K562 (cell line): Measurements from ENCODE around the gene SLCO2B1. TPM values are rescaled to one million over a fixed set of nuclear protein-coding genes. Genes with fewer than 3 reads are reported as not detected.

Experiments used
- CHD1 ChIP-seq: fragments of 200-600 bp; sonication (generic); IDR thresholded peaks from one replicate; pipeline ENCODE4 v1.6.1; 2012; ENCODE audit warnings: mild to moderate bottlenecking, moderate library complexity, low read length, inconsistent platforms
- ELK3 ChIP-seq: fragments of 450-650 bp; formaldehyde crosslinking; IDR thresholded peaks from 2 replicates; pipeline ENCODE4 v1.4.0; 2020; ENCODE audit warnings: mild to moderate bottlenecking
- FOXK1 ChIP-seq: sonication (generic); formaldehyde crosslinking; IDR thresholded peaks from 2 replicates; pipeline ENCODE4 v1.8.0; 2022; ENCODE audit warnings: missing genetic modification reagents, mild to moderate bottlenecking, borderline replicate concordance
- HDGF ChIP-seq: fragments of 450-650 bp; IDR thresholded peaks from 2 replicates; pipeline ENCODE4 v1.6.1; 2016
- HNRNPL ChIP-seq: fragments of 200-400 bp; formaldehyde crosslinking; IDR thresholded peaks from 2 replicates; pipeline ENCODE4 v1.6.1; 2017; ENCODE audit warnings: low read depth, mild to moderate bottlenecking, low read length
- JUND ChIP-seq, 2 experiments: IDR thresholded peaks; 2 replicates in 1 of 2; 3 replicates in 1 of 2; pipeline ENCODE4 v1.6.1; 2011; ENCODE audit warnings: borderline replicate concordance in 2 of 2, low read depth in 2 of 2, low read length in 2 of 2, improper control_type of control experiment in 1 of 2, missing biosample characterization in 1 of 2, missing genetic modification characterization in 1 of 2, missing genetic modification reagents in 1 of 2
- KDM2B ChIP-seq: fragments of 250-450 bp; sonication (Bioruptor Pico); IDR thresholded peaks from 2 replicates; pipeline ENCODE4 v1.8.0; 2021; ENCODE audit warnings: mild to moderate bottlenecking, moderate library complexity
- MCM7 ChIP-seq, 2 experiments: fragments of 450-650 bp; IDR thresholded peaks; 2 replicates each; pipeline ENCODE4 v1.6.1; 2016 to 2018
- MEF2D ChIP-seq: conservative IDR thresholded peaks from 2 replicates; pipeline ENCODE4 v1.6.1; 2016; ENCODE audit warnings: low read depth, missing genetic modification characterization, missing compliant biosample characterization
- MYBL2 ChIP-seq, 2 experiments: fragments of 450-650 bp in 1 of 2; sonication (generic) in 1 of 2; formaldehyde crosslinking in 1 of 2; IDR thresholded peaks; 2 replicates each; pipeline versions ENCODE4 v1.6.1 to v1.8.1; 2017 to 2022; ENCODE audit warnings: borderline replicate concordance in 1 of 2, inconsistent platforms in 1 of 2, low read depth in 1 of 2, mild to moderate bottlenecking in 1 of 2, missing genetic modification reagents in 1 of 2, moderate library complexity in 1 of 2
- NR3C1 ChIP-seq: sonication (generic); formaldehyde crosslinking; IDR thresholded peaks from 2 replicates; pipeline ENCODE4 v1.8.1; 2022; ENCODE audit warnings: missing genetic modification reagents
- PCBP2 ChIP-seq: fragments of 200-400 bp; formaldehyde crosslinking; IDR thresholded peaks from 2 replicates; pipeline ENCODE4 v1.6.1; 2018; ENCODE audit warnings: low read length, low read depth, mild to moderate bottlenecking, moderate library complexity; ENCODE audit not compliant: poor library complexity, severe bottlenecking
- RNF2 ChIP-seq: sonication (generic); IDR thresholded peaks from 2 replicates; pipeline ENCODE4 v1.6.1; 2016
- SMARCC2 ChIP-seq: fragments of 450-650 bp; IDR thresholded peaks from 2 replicates; pipeline ENCODE4 v1.6.1; 2017; ENCODE audit warnings: antibody characterized with exemption, moderate library complexity, mild to moderate bottlenecking, low read depth
- ZNF347 ChIP-seq: fragments of 450-650 bp; formaldehyde crosslinking; IDR thresholded peaks from 2 replicates; pipeline ENCODE4 v1.4.0; 2020; ENCODE audit warnings: low read depth, mild to moderate bottlenecking, moderate library complexity
- ZNF507 ChIP-seq: conservative IDR thresholded peaks from 2 replicates; pipeline ENCODE4 v1.6.1; 2017; ENCODE audit warnings: missing genetic modification characterization, missing compliant biosample characterization
- ZNF778 ChIP-seq: fragments of 450-650 bp; formaldehyde crosslinking; IDR thresholded peaks from 2 replicates; pipeline ENCODE4 v1.4.0; 2020; ENCODE audit warnings: mild to moderate bottlenecking, moderate library complexity
- ZSCAN32 ChIP-seq: fragments of 450-650 bp; formaldehyde crosslinking; IDR thresholded peaks from 2 replicates; pipeline ENCODE4 v1.4.0; 2020; ENCODE audit warnings: mild to moderate bottlenecking, moderate library complexity
- polyA plus RNA-seq, 8 experiments: library from polyadenylated mRNA; depleted of rRNA in 4 of 8; stranded (reverse) in 5 of 8; unstranded in 3 of 8; fragments of >200 nt; fragmentation: Nextera tagmentation in 2 of 8; fragmentation: Illumina TruSeq in 1 of 8; extraction: Ambion mirVana in 2 of 8; extraction: Trizol in 1 of 8; gene quantifications; 2 replicates each; pipeline versions ENCODE4 v1.2.1 to v1.2.3, GENCODE V29; 2011 to 2014; ENCODE audit warnings: inconsistent platforms in 1 of 8, missing spikeins in 1 of 8
- total RNA-seq, 7 experiments: library from RNA; depleted of rRNA in 6 of 7; stranded (reverse); fragments of >200 nt in 6 of 7; fragmentation: Illumina TruSeq in 2 of 7; extraction: Trizol in 2 of 7; gene quantifications; 2 replicates each; pipeline versions ENCODE4 v1.2.1 to v1.2.3, GENCODE V29; 2011 to 2021; ENCODE audit warnings: low replicate concordance in 1 of 7
- TF ChIP-seq, protein P1 (sequence below): fragments of 250-450 bp; sonication (Bioruptor Pico); IDR thresholded peaks from 2 replicates; pipeline ENCODE4 v1.8.0; 2021; ENCODE audit warnings: moderate library complexity, mild to moderate bottlenecking, inconsistent platforms
- TF ChIP-seq, protein P2 (sequence below): fragments of 250-450 bp; sonication (Bioruptor Pico); IDR thresholded peaks from 2 replicates; pipeline ENCODE4 v1.5.0; 2021; ENCODE audit warnings: mild to moderate bottlenecking, moderate library complexity
- TF ChIP-seq, protein P3 (sequence below): IDR thresholded peaks from 3 replicates; pipeline ENCODE4 v1.6.1; 2011; ENCODE audit warnings: borderline replicate concordance, mild to moderate bottlenecking; ENCODE audit not compliant: insufficient read length, insufficient read depth
- TF ChIP-seq, protein P4 (sequence below): fragments of 250-450 bp; sonication (Bioruptor Pico); IDR thresholded peaks from 2 replicates; pipeline ENCODE4 v1.8.0; 2022; ENCODE audit warnings: moderate library complexity, mild to moderate bottlenecking, inconsistent platforms

Gene SLCO2B1
- total and polyA plus RNA-seq, 9 of the 15 experiments (the other 6 are each of a cell fraction or from before 2014, with no cell fraction given): 0.70 to 14.7 (median 7.6) TPM

DNA sequence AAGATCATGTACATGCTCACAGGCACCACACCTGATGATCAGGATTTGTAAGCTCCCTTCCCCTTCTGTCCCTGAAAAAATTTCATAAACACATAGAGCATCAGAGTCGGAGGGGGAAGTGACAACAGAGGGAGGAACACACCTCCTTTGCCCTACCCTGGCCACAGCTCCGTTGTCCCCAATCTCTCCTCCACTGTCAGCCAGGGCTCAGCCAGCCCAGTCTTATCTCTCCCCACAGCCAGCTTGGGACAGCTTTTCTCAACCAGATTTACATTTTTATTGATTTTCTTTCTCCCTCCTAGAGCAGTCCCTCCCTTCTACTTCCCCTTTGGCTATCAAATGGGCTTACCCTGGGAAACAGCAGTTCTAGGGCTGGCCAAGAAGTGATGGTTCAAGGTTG, 57.5 kb downstream of the SLCO2B1 start (continued):
- peak; percentile 78 for TF ChIP-seq RNF2
- 0 out of 2 replicates have a peak, but pooled peaks have one; percentile 20 for TF ChIP-seq MEF2D (tag)
- no peak for TF ChIP-seq HNRNPL
- TF ChIP-seq, protein P1, sequence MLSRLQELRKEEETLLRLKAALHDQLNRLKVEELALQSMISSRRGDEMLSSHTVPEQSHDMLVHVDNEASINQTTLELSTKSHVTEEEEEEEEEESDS (CRISPR knock-in tag): no peak
- no peak for TF ChIP-seq ZNF507 (tag)
- no peak for TF ChIP-seq MYBL2 (IDR thresholded peaks at IDR 0.05; ENCODE audit: low read depth)
- TF ChIP-seq MYBL2 (CRISPR knock-in tag; IDR thresholded peaks at IDR 0.05; ENCODE audit: borderline replicate concordance): no peak
- TF ChIP-seq ELK3 (CRISPR knock-in tag): no peak
- TF ChIP-seq KDM2B (CRISPR knock-in tag): no peak
- no peak for TF ChIP-seq NR3C1
- no peak for TF ChIP-seq ZNF778 (CRISPR knock-in tag)
- no peak for TF ChIP-seq ZNF347
- TF ChIP-seq MCM7 (IDR thresholded peaks at IDR 0.05): no peak
- TF ChIP-seq SMARCC2: peak; percentile 50; the same call in 1 of the 2 replicates
- TF ChIP-seq, protein P2, sequence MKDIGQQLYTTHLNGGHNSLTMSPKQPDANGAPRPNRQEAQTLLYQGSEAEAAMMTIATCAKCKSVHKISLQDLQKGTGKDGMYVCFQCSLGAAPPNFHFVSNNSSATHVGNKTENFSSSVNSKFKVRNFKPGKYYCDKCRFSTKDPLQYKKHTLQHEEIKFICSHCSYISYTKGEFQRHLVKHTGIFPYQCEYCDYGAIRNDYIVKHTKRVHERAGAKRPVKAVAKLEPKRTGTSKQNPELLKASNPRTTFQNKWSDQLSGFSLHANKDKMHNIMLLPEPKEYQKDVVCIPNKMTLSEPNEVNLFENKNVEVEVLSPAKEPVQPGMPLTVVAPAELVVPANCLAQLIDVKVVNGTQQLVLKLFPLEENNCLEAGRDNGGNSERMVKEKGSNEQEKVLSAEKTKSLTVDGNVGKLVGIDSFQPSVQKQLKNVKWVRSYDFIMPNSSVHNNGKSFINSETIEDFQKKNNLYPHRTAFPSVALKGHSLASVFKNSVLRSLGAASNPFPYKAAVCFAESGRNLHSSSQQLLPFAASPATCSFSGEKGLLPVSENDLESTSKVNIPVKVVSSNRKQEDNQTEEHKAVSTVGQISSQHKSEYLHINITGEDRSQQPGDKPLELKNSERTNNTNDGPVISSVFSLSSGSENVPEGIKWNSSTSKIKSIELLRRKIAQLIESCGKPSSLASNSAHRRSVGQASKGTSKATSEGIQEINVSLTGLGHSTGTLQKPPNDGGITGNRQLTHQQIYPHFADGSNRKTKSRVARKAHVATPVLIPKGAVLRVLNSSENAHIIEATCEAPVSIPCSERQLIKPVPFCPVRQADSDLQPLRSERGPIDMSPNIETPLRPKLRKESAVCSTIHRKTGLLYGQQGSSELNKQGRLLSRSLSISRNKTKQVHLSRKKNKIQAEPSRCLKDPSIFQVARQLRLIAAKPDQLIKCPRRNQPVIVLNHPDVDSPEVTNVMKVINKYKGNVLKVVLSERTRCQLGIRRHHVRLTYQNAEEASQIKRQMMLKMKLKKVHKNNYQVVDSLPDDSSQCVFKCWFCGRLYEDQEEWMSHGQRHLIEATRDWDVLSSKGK (CRISPR knock-in tag): no peak
- TF ChIP-seq FOXK1 (CRISPR knock-in tag): no peak
- no peak for TF ChIP-seq HDGF
- no peak for TF ChIP-seq PCBP2
- TF ChIP-seq CHD1: no peak
- TF ChIP-seq, protein P3, sequence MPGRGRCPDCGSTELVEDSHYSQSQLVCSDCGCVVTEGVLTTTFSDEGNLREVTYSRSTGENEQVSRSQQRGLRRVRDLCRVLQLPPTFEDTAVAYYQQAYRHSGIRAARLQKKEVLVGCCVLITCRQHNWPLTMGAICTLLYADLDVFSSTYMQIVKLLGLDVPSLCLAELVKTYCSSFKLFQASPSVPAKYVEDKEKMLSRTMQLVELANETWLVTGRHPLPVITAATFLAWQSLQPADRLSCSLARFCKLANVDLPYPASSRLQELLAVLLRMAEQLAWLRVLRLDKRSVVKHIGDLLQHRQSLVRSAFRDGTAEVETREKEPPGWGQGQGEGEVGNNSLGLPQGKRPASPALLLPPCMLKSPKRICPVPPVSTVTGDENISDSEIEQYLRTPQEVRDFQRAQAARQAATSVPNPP: no peak
- no peak for TF ChIP-seq ZSCAN32
- no peak for TF ChIP-seq JUND (IDR thresholded peaks at IDR 0.05; ENCODE audit: borderline replicate concordance, low read depth, low read length)
- no peak for TF ChIP-seq JUND (tag; IDR thresholded peaks at IDR 0.05; ENCODE audit: borderline replicate concordance, low read depth, low read length)
- TF ChIP-seq, protein P4, sequence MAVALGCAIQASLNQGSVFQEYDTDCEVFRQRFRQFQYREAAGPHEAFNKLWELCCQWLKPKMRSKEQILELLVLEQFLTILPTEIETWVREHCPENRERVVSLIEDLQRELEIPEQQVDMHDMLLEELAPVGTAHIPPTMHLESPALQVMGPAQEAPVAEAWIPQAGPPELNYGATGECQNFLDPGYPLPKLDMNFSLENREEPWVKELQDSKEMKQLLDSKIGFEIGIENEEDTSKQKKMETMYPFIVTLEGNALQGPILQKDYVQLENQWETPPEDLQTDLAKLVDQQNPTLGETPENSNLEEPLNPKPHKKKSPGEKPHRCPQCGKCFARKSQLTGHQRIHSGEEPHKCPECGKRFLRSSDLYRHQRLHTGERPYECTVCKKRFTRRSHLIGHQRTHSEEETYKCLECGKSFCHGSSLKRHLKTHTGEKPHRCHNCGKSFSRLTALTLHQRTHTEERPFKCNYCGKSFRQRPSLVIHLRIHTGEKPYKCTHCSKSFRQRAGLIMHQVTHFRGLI (CRISPR knock-in tag): no peak
